ENCODE results near the gene TMPRSS4.

DNA sequence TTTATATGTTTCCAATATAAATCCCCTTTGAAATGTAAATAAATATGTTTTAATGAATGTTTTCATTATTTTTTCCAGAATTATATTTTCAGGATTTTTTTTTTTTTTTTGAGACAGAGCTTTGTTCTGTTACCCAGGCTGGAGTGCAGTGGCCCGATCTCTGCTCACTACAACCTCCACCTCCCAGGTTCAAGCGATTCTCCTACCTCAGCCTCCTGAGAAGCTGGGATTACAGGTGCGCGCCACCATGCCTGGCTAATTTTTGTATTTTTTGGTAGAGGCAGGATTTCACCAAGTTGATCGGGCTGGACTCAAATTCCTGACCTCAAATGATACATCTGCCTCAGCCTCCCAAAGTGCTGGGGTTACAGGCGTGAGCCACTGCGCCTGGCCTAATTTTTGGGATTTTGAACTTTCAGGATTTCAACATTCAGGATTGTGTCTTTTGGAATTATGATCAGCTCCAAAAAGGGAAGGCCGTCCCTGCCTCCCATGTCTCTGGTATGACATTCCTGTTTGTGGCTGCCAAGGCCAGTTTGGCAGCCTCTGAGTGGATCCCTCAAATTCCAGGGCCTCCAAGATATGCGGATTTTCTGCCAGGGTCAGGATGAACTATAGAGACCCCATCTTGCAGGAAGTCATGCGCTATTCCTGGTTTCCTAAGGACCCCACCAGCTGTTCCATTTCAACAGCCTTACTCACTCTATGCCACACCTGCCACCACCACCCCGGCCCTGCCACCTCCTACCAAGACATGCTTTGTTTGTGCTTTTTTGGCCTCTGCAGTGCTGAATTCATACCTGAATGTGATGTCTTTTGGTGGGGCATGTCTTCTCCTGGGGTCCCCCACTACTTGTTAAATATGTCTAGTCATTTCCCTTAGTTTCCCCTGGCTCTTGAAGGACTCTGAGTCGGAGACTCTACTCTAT is 21.9 kb upstream of the TMPRSS4 start:
- TF ChIP-seq EZH2phosphoT487 (IDR thresholded peaks at IDR 0.05; ENCODE audit: unreplicated experiment) (no peak), CTCF (conservative IDR thresholded peaks at IDR 0.05; ENCODE audit: low read depth in 2 of 2) (no peak), EZH2 (IDR thresholded peaks at IDR 0.05; ENCODE audit: low read depth, unreplicated experiment) (no peak), POLR2AphosphoS5 (IDR thresholded peaks at IDR 0.05; ENCODE audit: low read depth) (no peak), JUNB (IDR thresholded peaks at IDR 0.05; ENCODE audit: unreplicated experiment) (no peak), NANOG (IDR thresholded peaks at IDR 0.05; ENCODE audit: borderline replicate concordance) (no peak), CREB1 (CRISPR knock-in tag; IDR thresholded peaks at IDR 0.05; ENCODE audit: low read depth) (no peak), STAT1 (IDR thresholded peaks at IDR 0.05; ENCODE audit: unreplicated experiment) (no peak), ZNF114 (CRISPR knock-in tag; IDR thresholded peaks at IDR 0.05) (no peak), ZNF331 (CRISPR knock-in tag; IDR thresholded peaks at IDR 0.05; ENCODE audit: low read depth) (no peak)
- TF ChIP-seq, protein P1, sequence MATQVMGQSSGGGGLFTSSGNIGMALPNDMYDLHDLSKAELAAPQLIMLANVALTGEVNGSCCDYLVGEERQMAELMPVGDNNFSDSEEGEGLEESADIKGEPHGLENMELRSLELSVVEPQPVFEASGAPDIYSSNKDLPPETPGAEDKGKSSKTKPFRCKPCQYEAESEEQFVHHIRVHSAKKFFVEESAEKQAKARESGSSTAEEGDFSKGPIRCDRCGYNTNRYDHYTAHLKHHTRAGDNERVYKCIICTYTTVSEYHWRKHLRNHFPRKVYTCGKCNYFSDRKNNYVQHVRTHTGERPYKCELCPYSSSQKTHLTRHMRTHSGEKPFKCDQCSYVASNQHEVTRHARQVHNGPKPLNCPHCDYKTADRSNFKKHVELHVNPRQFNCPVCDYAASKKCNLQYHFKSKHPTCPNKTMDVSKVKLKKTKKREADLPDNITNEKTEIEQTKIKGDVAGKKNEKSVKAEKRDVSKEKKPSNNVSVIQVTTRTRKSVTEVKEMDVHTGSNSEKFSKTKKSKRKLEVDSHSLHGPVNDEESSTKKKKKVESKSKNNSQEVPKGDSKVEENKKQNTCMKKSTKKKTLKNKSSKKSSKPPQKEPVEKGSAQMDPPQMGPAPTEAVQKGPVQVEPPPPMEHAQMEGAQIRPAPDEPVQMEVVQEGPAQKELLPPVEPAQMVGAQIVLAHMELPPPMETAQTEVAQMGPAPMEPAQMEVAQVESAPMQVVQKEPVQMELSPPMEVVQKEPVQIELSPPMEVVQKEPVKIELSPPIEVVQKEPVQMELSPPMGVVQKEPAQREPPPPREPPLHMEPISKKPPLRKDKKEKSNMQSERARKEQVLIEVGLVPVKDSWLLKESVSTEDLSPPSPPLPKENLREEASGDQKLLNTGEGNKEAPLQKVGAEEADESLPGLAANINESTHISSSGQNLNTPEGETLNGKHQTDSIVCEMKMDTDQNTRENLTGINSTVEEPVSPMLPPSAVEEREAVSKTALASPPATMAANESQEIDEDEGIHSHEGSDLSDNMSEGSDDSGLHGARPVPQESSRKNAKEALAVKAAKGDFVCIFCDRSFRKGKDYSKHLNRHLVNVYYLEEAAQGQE (IDR thresholded peaks at IDR 0.05; ENCODE audit: unreplicated experiment): no peak
